SH-SY5Y (cell line): ENCODE measurements around the gene BBS9.

Source experiments
- GATA2 ChIP-seq: IDR thresholded peaks from 2 replicates; pipeline ENCODE4 v1.6.1; 2011; ENCODE audit warnings: mild to moderate bottlenecking, low read depth, low read length
- GATA3 ChIP-seq: IDR thresholded peaks from 2 replicates; pipeline ENCODE4 v1.6.1; 2011; ENCODE audit warnings: low read depth, mild to moderate bottlenecking, low read length, moderate library complexity

DNA sequence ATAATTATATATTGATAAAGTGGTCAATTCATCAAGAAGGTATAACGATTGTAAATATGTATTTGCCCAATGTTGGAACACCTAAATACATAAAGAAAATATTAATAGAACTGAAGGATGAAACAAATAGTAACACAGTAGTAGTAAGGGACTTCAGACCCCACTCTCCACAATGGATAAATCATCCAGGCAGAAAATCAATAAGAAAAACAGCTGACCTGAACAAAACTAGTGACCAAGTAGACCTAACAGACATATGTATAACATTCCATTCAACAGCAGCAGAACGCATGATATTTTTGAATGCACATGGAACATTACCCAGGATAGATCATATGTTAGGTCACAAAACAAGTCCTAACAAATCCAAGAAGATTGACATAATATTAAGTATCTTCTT is 489.9 kb downstream of the BBS9 start:
- no peak for TF ChIP-seq GATA2
- TF ChIP-seq GATA3 = no peak
